ENCODE data around the gene GRIA3. TPM values are rescaled to one million over a fixed set of nuclear protein-coding genes. Genes with fewer than 3 reads are reported as not detected.
"Not testable (repeated sequence)": the region's sequence is repeated elsewhere in the genome, so short reads cannot be mapped to it uniquely, and the experiment has no call there.

Gene GRIA3
- total RNA-seq, 1 donor from 2014 or later: not detected

GRCh38 chrX:123339221-123339905, 155.3 kb downstream of the GRIA3 start:
- Mint-ChIP-seq H3K4me1 (ENCODE audit: low read depth) (no peaks in the 10 kb centered on the region), H3K36me3 (ENCODE audit: low read depth) (no peaks in the 10 kb centered on the region), H3K4me3 (ENCODE audit: low read depth) (no peak overlapping the region), H3K27me3 (ENCODE audit: low read depth) (no peaks in the 10 kb centered on the region), H3K27ac (no peak overlapping the region), H3K9me3 (no peaks in the 10 kb centered on the region)
- intact Hi-C loops (cut with micrococcal nuclease): no loop called here
- no peak for DNase-seq (ENCODE audit: low spot score)

GRCh38 chrX:123340696-123341095, 156.6 kb downstream of the GRIA3 start:
- H3K36me3 Mint-ChIP-seq (ENCODE audit: low read depth): no peaks in the 10 kb centered on the region
- H3K4me1 Mint-ChIP-seq (ENCODE audit: low read depth): no peaks in the 10 kb centered on the region
- no peak overlapping the region for H3K27ac Mint-ChIP-seq
- intact Hi-C loops (cut with micrococcal nuclease): no loop called here
- no peak overlapping the region for H3K4me3 Mint-ChIP-seq (ENCODE audit: low read depth)
- H3K27me3 Mint-ChIP-seq (ENCODE audit: low read depth): no peaks in the 10 kb centered on the region
- H3K9me3 Mint-ChIP-seq: no peaks in the 10 kb centered on the region
- DNase-seq (ENCODE audit: low spot score): no peak

GRCh38 chrX:123348468-123348867, 164.4 kb downstream of the GRIA3 start:
- no peaks in the 10 kb centered on the region for H3K9me3 Mint-ChIP-seq
- no peak overlapping the region for H3K4me3 Mint-ChIP-seq (ENCODE audit: low read depth)
- no peaks in the 10 kb centered on the region for H3K36me3 Mint-ChIP-seq (ENCODE audit: low read depth)
- no peak overlapping the region for H3K27ac Mint-ChIP-seq
- no peak for DNase-seq (ENCODE audit: low spot score)
- intact Hi-C loops (cut with micrococcal nuclease): no loop called here
- H3K4me1 Mint-ChIP-seq (ENCODE audit: low read depth): no peaks in the 10 kb centered on the region
- H3K27me3 Mint-ChIP-seq (ENCODE audit: low read depth): no peaks in the 10 kb centered on the region

- DNase-seq (ENCODE audit: low spot score): no peak
- H3K9me3 Mint-ChIP-seq: no peaks in the 10 kb centered on the region
- intact Hi-C loops (cut with micrococcal nuclease): no loop called here
- H3K36me3 Mint-ChIP-seq (ENCODE audit: low read depth): no peaks in the 10 kb centered on the region
- no peaks in the 10 kb centered on the region for H3K27me3 Mint-ChIP-seq (ENCODE audit: low read depth)
- no peak overlapping the region for H3K4me3 Mint-ChIP-seq (ENCODE audit: low read depth)
- H3K27ac Mint-ChIP-seq: no peak overlapping the region
- no peaks in the 10 kb centered on the region for H3K4me1 Mint-ChIP-seq (ENCODE audit: low read depth)
Measured at GRCh38 chrX:123350226-123350625, 166.1 kb downstream of the GRIA3 start.

GRCh38 chrX:123357941-123358340, 173.9 kb downstream of the GRIA3 start:
- Mint-ChIP-seq H3K27ac (no peak overlapping the region), H3K4me1 (ENCODE audit: low read depth) (no peaks in the 10 kb centered on the region), H3K9me3 (no peaks in the 10 kb centered on the region), H3K4me3 (ENCODE audit: low read depth) (no peak overlapping the region), H3K27me3 (ENCODE audit: low read depth) (no peaks in the 10 kb centered on the region), H3K36me3 (ENCODE audit: low read depth) (no peaks in the 10 kb centered on the region)
- intact Hi-C loops (cut with micrococcal nuclease): no loop called here
- no peak for DNase-seq (ENCODE audit: low spot score)

GRCh38 chrX:123358457-123358856, 174.4 kb downstream of the GRIA3 start:
- DNase-seq (ENCODE audit: low spot score): no peak
- Mint-ChIP-seq H3K4me1 (ENCODE audit: low read depth) (no peaks in the 10 kb centered on the region), H3K27me3 (ENCODE audit: low read depth) (no peaks in the 10 kb centered on the region), H3K27ac (no peak overlapping the region), H3K9me3 (no peaks in the 10 kb centered on the region), H3K4me3 (ENCODE audit: low read depth) (no peak overlapping the region), H3K36me3 (ENCODE audit: low read depth) (no peaks in the 10 kb centered on the region)
- intact Hi-C loops (cut with micrococcal nuclease): no loop called here

- no peak for DNase-seq (ENCODE audit: low spot score)
- no peak overlapping the region for H3K27ac Mint-ChIP-seq
- H3K27me3 Mint-ChIP-seq (ENCODE audit: low read depth): no peaks in the 10 kb centered on the region
- no peak overlapping the region for H3K4me3 Mint-ChIP-seq (ENCODE audit: low read depth)
- no peaks in the 10 kb centered on the region for H3K9me3 Mint-ChIP-seq
- H3K4me1 Mint-ChIP-seq (ENCODE audit: low read depth): no peaks in the 10 kb centered on the region
- no peaks in the 10 kb centered on the region for H3K36me3 Mint-ChIP-seq (ENCODE audit: low read depth)
- intact Hi-C loops (cut with micrococcal nuclease): no loop called here
Measured at GRCh38 chrX:123361371-123361770, 177.3 kb downstream of the GRIA3 start.

- peaks cover 15% of the 10 kb centered on the region for H3K9me3 Mint-ChIP-seq
- H3K4me3 Mint-ChIP-seq (ENCODE audit: low read depth); H3K27ac Mint-ChIP-seq; H3K36me3 Mint-ChIP-seq (ENCODE audit: low read depth); H3K4me1 Mint-ChIP-seq (ENCODE audit: low read depth); H3K27me3 Mint-ChIP-seq (ENCODE audit: low read depth); intact Hi-C loops (cut with micrococcal nuclease); DNase-seq (ENCODE audit: low spot score): not testable (repeated sequence)
Measured at GRCh38 chrX:123386196-123386595, 202.1 kb downstream of the GRIA3 start.

- Mint-ChIP-seq H3K27ac (no peak overlapping the region), H3K36me3 (ENCODE audit: low read depth) (no peaks in the 10 kb centered on the region), H3K4me1 (ENCODE audit: low read depth) (no peaks in the 10 kb centered on the region), H3K9me3 (peaks cover 15% of the 10 kb centered on the region), H3K4me3 (ENCODE audit: low read depth) (no peak overlapping the region), H3K27me3 (ENCODE audit: low read depth) (no peaks in the 10 kb centered on the region)
- DNase-seq (ENCODE audit: low spot score): no peak
- intact Hi-C loops (cut with micrococcal nuclease): no loop called here
Measured at GRCh38 chrX:123392921-123393320, 208.8 kb downstream of the GRIA3 start.

GRCh38 chrX:123399709-123400108, 215.6 kb downstream of the GRIA3 start:
- Mint-ChIP-seq H3K36me3 (ENCODE audit: low read depth) (no peaks in the 10 kb centered on the region), H3K4me1 (ENCODE audit: low read depth) (no peaks in the 10 kb centered on the region), H3K9me3 (no peaks in the 10 kb centered on the region), H3K27me3 (ENCODE audit: low read depth) (no peaks in the 10 kb centered on the region), H3K27ac (no peak overlapping the region), H3K4me3 (ENCODE audit: low read depth) (no peak overlapping the region)
- intact Hi-C loops (cut with micrococcal nuclease): no loop called here
- no peak for DNase-seq (ENCODE audit: low spot score)

GRCh38 chrX:123405231-123405630, 221.2 kb downstream of the GRIA3 start:
- Mint-ChIP-seq H3K27ac (no peak overlapping the region), H3K36me3 (ENCODE audit: low read depth) (no peaks in the 10 kb centered on the region), H3K4me3 (ENCODE audit: low read depth) (no peak overlapping the region), H3K9me3 (no peaks in the 10 kb centered on the region), H3K4me1 (ENCODE audit: low read depth) (no peaks in the 10 kb centered on the region), H3K27me3 (ENCODE audit: low read depth) (no peaks in the 10 kb centered on the region)
- intact Hi-C loops (cut with micrococcal nuclease): no loop called here
- no peak for DNase-seq (ENCODE audit: low spot score)

GRCh38 chrX:123408821-123409737, 225.0 kb downstream of the GRIA3 start:
- H3K9me3 Mint-ChIP-seq: no peaks in the 10 kb centered on the region
- no peak overlapping the region for H3K27ac Mint-ChIP-seq
- no peaks in the 10 kb centered on the region for H3K27me3 Mint-ChIP-seq (ENCODE audit: low read depth)
- peaks cover 4% of the 10 kb centered on the region for H3K4me1 Mint-ChIP-seq (ENCODE audit: low read depth)
- DNase-seq (ENCODE audit: low spot score): no peak
- no peak overlapping the region for H3K4me3 Mint-ChIP-seq (ENCODE audit: low read depth)
- no peaks in the 10 kb centered on the region for H3K36me3 Mint-ChIP-seq (ENCODE audit: low read depth)
- intact Hi-C loops (cut with micrococcal nuclease): no loop called here

- Mint-ChIP-seq H3K9me3 (no peaks in the 10 kb centered on the region), H3K27ac (no peak overlapping the region), H3K36me3 (ENCODE audit: low read depth) (no peaks in the 10 kb centered on the region), H3K4me3 (ENCODE audit: low read depth) (no peak overlapping the region), H3K27me3 (ENCODE audit: low read depth) (no peaks in the 10 kb centered on the region), H3K4me1 (ENCODE audit: low read depth) (peaks cover 2% of the 10 kb centered on the region)
- intact Hi-C loops (cut with micrococcal nuclease): no loop called here
- no peak for DNase-seq (ENCODE audit: low spot score)
Measured at GRCh38 chrX:123422875-123423274, 238.8 kb downstream of the GRIA3 start.

Data from activated T-helper 2 cell treated with anti-CD3 and anti-CD28 coated beads, Interferon-gamma antibody, Interleukin-2, Interleukin-4, amounts not matched to agents 10 μg/mL and 5 μg/mL and 100 μg/mL, durations not matched to agents 14 hours and 24 hours and 36 hours (primary cell).